GM11168 (cell line): ENCODE measurements around the gene EHD1.

Experiments used
- in situ Hi-C: fragments of 300-500 bp; cut with MboI; formaldehyde crosslinking; loops from one replicate; pipeline ENCODE4 v1.12.0; 2022; ENCODE audit warnings: low sequenced_read_pairs; ENCODE audit not compliant: unreplicated experiment

Gene EHD1

GRCh38 chr11:64910451-64911093, 32.2 kb upstream of the EHD1 start:
- in situ Hi-C loops: no loop called here

- in situ Hi-C loops: no loop called here
These were observed 31.4 kb upstream of the EHD1 start for GRCh38 chr11:64909653-64910343.

- in situ Hi-C loops: no loop called here
These were observed 30.3 kb upstream of the EHD1 start for GRCh38 chr11:64908766-64909165.

- in situ Hi-C loops: no loop called here
These were observed 27.9 kb upstream of the EHD1 start for GRCh38 chr11:64906314-64906635.

GRCh38 chr11:64905516-64906313, 27.3 kb upstream of the EHD1 start:
- in situ Hi-C loops: no loop called here

GRCh38 chr11:64903291-64903833, 24.9 kb upstream of the EHD1 start:
- in situ Hi-C loops: no loop called here

GRCh38 chr11:64902102-64902900, 23.9 kb upstream of the EHD1 start:
- in situ Hi-C loops: no loop called here

GRCh38 chr11:64900774-64901173, 22.4 kb upstream of the EHD1 start:
- in situ Hi-C loops: no loop called here

- in situ Hi-C loops: no loop called here
These were observed 21.9 kb upstream of the EHD1 start for GRCh38 chr11:64900263-64900678.

- in situ Hi-C loops: no loop called here
These were observed 20.1 kb upstream of the EHD1 start for GRCh38 chr11:64898541-64898940.

GRCh38 chr11:64898076-64898445, 19.6 kb upstream of the EHD1 start:
- in situ Hi-C loops: no loop called here

GRCh38 chr11:64897381-64898075, 19.1 kb upstream of the EHD1 start:
- in situ Hi-C loops: no loop called here

- in situ Hi-C loops: no loop called here
These were observed 18.1 kb upstream of the EHD1 start for GRCh38 chr11:64896448-64897022.

GRCh38 chr11:64894812-64895452, 16.5 kb upstream of the EHD1 start:
- in situ Hi-C loops: loop anchor here (5.0 kb wide), 1 partner anchor 48 kb away; no protein-coding TSS in a partner anchor

GRCh38 chr11:64894070-64894811, 15.8 kb upstream of the EHD1 start:
- in situ Hi-C loops: loop anchor here (5.0 kb wide), 1 partner anchor 47 kb away; no protein-coding TSS in a partner anchor

GRCh38 chr11:64893194-64894069, 15.0 kb upstream of the EHD1 start:
- in situ Hi-C loops: loop anchor here (5.0 kb wide), 1 partner anchor 46 kb away; no protein-coding TSS in a partner anchor

GRCh38 chr11:64892838-64893193, 14.4 kb upstream of the EHD1 start:
- in situ Hi-C loops: loop anchor here (5.0 kb wide), 1 partner anchor 46 kb away; no protein-coding TSS in a partner anchor
